Pulmonary artery endothelial cell (primary cell): Measurements from ENCODE around the gene GBX1. TPM values are rescaled to one million over a fixed set of nuclear protein-coding genes. Genes with fewer than 3 reads are reported as not detected.

Experiments
- total RNA-seq: library from RNA; depleted of rRNA; stranded (reverse); fragments of >200 nt; gene quantifications from 2 replicates; pipeline ENCODE4 v1.2.3, GENCODE V29; 2014

Gene GBX1
- total RNA-seq, 1 donor from 2014 or later = not detected

Other genes starting within 250 kb of the GBX1 start
- 0.07 TPM in 1 of 2 replicates, not detected in the other for gene KCNH2, start 189.4 kb downstream of the GBX1 start, total RNA-seq
- gene NOS3, start 176.7 kb downstream of the GBX1 start, total RNA-seq = 58.3 and 67.0 TPM in 2 replicates
- gene ATG9B, start 143.2 kb downstream of the GBX1 start, total RNA-seq = under 0.01 TPM in 1 of 2 replicates, not detected in the other
- gene ABCB8, start 139.2 kb downstream of the GBX1 start, total RNA-seq = 26.4 and 37.9 TPM in 2 replicates
- gene ASIC3, start 119.2 kb downstream of the GBX1 start, total RNA-seq = 0.07 TPM in 2 replicates
- 18.2 and 19.1 TPM in 2 replicates for gene CDK5, start 109.8 kb downstream of the GBX1 start, total RNA-seq
- 64.6 and 79.7 TPM in 2 replicates for gene SLC4A2, start 108.1 kb downstream of the GBX1 start, total RNA-seq
- gene FASTK, start 86.9 kb downstream of the GBX1 start, total RNA-seq = 67.0 and 75.0 TPM in 2 replicates
- gene TMUB1, start 84.2 kb downstream of the GBX1 start, total RNA-seq = 18.0 and 19.6 TPM in 2 replicates
- gene AGAP3, start 81.2 kb downstream of the GBX1 start, total RNA-seq = 52.1 and 61.4 TPM in 2 replicates
- not detected in 2 replicates for gene ASB10, start 19.6 kb upstream of the GBX1 start, total RNA-seq
- gene H2BK1, start 42.8 kb upstream of the GBX1 start, total RNA-seq = not detected in 2 replicates
- gene ABCF2, start 59.5 kb upstream of the GBX1 start, total RNA-seq = 78.8 and 91.2 TPM in 2 replicates
- gene CHPF2, start 64.8 kb upstream of the GBX1 start, total RNA-seq = 57.7 and 71.3 TPM in 2 replicates
- 3.8 and 6.7 TPM in 2 replicates for gene SMARCD3, start 81.0 kb upstream of the GBX1 start, total RNA-seq
- 37.1 and 45.3 TPM in 2 replicates for gene NUB1, start 174.1 kb upstream of the GBX1 start, total RNA-seq
- gene WDR86, start 242.3 kb upstream of the GBX1 start, total RNA-seq = not detected in 2 replicates